ENCODE data around the gene LRCH4.

Gene LRCH4

GRCh38 chr7:100613412-100614175, 27.7 kb upstream of the LRCH4 start:
- TF ChIP-seq CTCF (IDR thresholded peaks at IDR 0.05; ENCODE audit: low read depth, low read length, missing control alignments) = no peak
- no peak overlapping the region; the same call in 1 of the 2 replicates for H3K4me3 ChIP-seq (ENCODE audit: low read depth, low read length)
- no peak for DNase-seq (ENCODE audit: low read depth)

DNA sequence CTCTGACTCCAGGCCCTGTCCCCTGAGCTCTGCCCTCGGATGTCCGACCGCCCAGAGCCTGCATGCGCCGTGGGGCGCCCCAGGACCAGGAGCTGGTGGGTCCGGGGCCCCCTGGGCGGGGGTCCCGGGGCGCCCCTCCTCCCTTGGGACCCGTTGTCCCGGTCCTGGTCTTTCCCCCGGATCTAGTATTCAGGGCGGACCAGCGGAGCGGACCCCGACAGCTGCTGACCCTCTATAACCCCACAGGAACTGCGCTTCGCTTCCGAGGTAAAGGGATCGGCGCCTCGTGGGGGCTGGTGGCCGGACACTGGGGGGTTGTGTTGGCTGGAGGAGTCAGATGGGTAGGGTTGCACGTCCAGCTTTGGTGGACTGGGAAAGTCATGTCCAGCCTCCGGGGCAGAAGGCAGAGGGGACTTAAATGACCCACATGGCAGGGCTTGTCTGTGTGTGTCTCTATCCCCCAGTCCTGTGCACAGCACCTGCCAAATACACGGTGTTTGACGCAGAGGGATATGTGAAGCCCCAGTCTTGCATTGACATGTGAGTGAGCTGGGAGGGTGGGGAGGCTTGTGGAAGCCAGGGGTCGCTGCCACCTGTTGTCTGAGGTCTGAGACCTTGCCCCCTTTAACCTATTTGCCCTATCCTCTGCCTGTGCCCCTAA, 26.9 kb upstream of the LRCH4 start:
- H3K4me3 ChIP-seq (ENCODE audit: low read depth, low read length) = peak overlapping the region; percentile 74
- DNase-seq (ENCODE audit: low read depth) = no peak
- peak; percentile 15 for TF ChIP-seq CTCF (IDR thresholded peaks at IDR 0.05; ENCODE audit: low read depth, low read length, missing control alignments)

- H3K4me3 ChIP-seq (ENCODE audit: low read depth, low read length) = peak within 1 kb of the TSS; percentile 74
- TF ChIP-seq CTCF (IDR thresholded peaks at IDR 0.05; ENCODE audit: low read depth, low read length, missing control alignments) = no peak
- DNase-seq (ENCODE audit: low read depth) = peak; percentile 99
Observed at GRCh38 chr7:100611983-100612729, 26.2 kb upstream of the LRCH4 start, which contains the start of gene MOSPD3. Gene MOSPD3, plus strand, starts transcription at chr7:100612540. Its CDS starts 252 bp downstream, at chr7:100612792.

- DNase-seq (ENCODE audit: low read depth) = no peak
- TF ChIP-seq CTCF (IDR thresholded peaks at IDR 0.05; ENCODE audit: low read depth, low read length, missing control alignments) = no peak
- H3K4me3 ChIP-seq (ENCODE audit: low read depth, low read length) = no peak overlapping the region
Observed at GRCh38 chr7:100609958-100610357, 24.0 kb upstream of the LRCH4 start.

DNA sequence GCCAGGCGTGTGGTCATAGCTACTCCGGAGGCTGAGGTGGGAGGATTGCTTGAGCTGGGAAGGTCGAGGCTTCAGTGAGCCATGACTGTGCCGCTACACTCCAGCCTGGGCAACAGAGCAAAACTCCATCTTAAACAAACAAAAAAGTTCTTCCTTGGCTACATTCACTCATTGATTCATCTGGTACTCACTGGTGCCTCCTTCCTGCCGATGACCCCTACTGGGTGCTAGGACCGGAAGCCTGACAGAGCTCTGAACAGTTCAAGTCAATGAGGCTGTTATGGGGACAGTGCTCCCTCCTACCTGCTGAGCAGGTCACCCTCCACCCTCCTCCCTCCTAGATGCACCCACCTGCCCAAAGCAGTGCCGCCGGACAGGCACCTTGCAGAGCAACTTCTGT, 21.2 kb upstream of the LRCH4 start:
- TF ChIP-seq CTCF (IDR thresholded peaks at IDR 0.05; ENCODE audit: low read depth, low read length, missing control alignments) = no peak
- DNase-seq (ENCODE audit: low read depth) = no peak
- H3K4me3 ChIP-seq (ENCODE audit: low read depth, low read length) = no peak overlapping the region

- DNase-seq (ENCODE audit: low read depth) = no peak
- no peak overlapping the region for H3K4me3 ChIP-seq (ENCODE audit: low read depth, low read length)
- no peak for TF ChIP-seq CTCF (IDR thresholded peaks at IDR 0.05; ENCODE audit: low read depth, low read length, missing control alignments)
Observed at GRCh38 chr7:100606313-100606712, 20.4 kb upstream of the LRCH4 start.
